ENCODE results near the gene RTF1. TPM values are rescaled to one million over a fixed set of nuclear protein-coding genes. Genes with fewer than 3 reads are reported as not detected.

Gene RTF1
- polyA plus RNA-seq, 1 experiment, result 40.8 TPM

DNA sequence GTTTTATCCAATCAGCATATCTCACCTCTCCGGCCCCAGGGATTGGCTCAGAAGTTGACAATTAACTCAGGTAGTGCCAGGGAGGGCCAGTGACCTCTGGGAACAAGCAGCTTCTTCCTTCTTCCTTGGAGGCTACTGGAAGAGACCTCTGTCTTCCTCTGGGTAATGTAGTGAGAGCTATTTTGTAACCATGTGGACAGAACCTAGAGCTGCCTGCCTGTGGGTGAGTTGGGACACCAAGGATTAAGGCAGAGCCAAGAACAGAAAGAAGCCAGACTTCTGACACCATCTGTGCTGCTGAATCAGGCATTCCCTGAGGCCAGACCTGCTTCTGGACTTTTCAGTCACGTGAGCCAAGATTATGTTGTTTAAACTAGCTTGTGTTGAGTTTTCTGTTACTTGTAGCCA is 8.7 kb upstream of the RTF1 start:
- Histone ChIP-seq H3K4me3 (ENCODE audit: low read depth, low read length) (no peak overlapping the region), H3K27me3 (ENCODE audit: control insufficient read depth, insufficient read depth, low read length) (no peaks in the 10 kb centered on the region), H3K9me3 (ENCODE audit: control insufficient read depth, insufficient read depth, low read length) (no peaks in the 10 kb centered on the region), H3K27ac (ENCODE audit: low read depth, low read length) (peak overlapping the region; percentile 21)
- POLR2A ChIA-PET, result interaction anchor here (0.9 kb wide), 1 partner anchor 18 kb away, joined by 3 read pairs; no protein-coding TSS in a partner anchor
- CTCF ChIA-PET, result no interaction called here
- TF ChIP-seq, protein P1, sequence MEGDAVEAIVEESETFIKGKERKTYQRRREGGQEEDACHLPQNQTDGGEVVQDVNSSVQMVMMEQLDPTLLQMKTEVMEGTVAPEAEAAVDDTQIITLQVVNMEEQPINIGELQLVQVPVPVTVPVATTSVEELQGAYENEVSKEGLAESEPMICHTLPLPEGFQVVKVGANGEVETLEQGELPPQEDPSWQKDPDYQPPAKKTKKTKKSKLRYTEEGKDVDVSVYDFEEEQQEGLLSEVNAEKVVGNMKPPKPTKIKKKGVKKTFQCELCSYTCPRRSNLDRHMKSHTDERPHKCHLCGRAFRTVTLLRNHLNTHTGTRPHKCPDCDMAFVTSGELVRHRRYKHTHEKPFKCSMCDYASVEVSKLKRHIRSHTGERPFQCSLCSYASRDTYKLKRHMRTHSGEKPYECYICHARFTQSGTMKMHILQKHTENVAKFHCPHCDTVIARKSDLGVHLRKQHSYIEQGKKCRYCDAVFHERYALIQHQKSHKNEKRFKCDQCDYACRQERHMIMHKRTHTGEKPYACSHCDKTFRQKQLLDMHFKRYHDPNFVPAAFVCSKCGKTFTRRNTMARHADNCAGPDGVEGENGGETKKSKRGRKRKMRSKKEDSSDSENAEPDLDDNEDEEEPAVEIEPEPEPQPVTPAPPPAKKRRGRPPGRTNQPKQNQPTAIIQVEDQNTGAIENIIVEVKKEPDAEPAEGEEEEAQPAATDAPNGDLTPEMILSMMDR (IDR thresholded peaks at IDR 0.05; ENCODE audit: low read depth, low read length), result no peak
- peak; percentile 50 for DNase-seq (ENCODE audit: low read depth, low spot score)

DNA sequence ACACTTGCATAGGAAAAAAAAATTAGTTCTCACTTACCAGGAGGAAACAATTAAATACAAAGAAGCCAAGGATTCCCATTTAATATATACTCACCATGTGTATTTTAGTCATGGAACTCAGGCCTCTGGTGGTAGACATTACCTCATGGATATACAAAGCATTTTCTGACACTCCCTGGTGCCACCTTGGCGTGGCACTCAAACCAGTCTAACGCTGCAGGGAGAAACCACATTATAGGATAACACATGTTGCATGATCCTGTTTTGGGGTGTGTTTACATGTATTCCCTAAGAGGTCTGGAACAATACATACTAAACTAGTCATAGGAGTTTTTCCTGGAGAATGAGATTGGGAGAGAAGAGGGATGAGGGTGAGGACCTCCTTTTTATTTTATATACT is 5.9 kb upstream of the RTF1 start:
- no peaks in the 10 kb centered on the region for H3K27me3 ChIP-seq (ENCODE audit: control insufficient read depth, insufficient read depth, low read length)
- H3K4me3 ChIP-seq (ENCODE audit: low read depth, low read length), result no peak overlapping the region
- TF ChIP-seq, protein P1 (IDR thresholded peaks at IDR 0.05; ENCODE audit: low read depth, low read length), result no peak
- H3K27ac ChIP-seq (ENCODE audit: low read depth, low read length), result no peak overlapping the region
- no peak for DNase-seq (ENCODE audit: low read depth, low spot score)
- H3K9me3 ChIP-seq (ENCODE audit: control insufficient read depth, insufficient read depth, low read length), result no peaks in the 10 kb centered on the region
- ChIA-PET POLR2A (no interaction called here), CTCF (no interaction called here)

DNA sequence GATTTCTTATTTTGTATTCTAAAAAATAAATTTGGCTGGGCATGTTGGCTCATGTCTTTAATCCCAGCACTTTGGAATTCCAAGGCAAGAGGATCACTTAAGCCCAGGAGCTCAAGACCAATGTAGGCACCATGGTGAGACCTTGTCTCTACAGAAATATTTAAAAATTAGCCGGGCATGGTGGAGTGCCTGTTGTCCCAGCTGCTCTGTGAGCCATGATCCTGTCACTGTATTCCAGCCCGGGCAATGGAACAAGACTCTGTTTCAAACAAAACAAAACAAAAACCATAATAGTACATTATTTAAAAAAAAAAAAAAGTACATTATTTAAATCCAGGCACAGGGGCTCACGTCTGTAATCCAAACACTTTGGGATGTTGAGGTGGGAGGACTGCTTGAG is 5.5 kb upstream of the RTF1 start:
- Histone ChIP-seq H3K9me3 (ENCODE audit: control insufficient read depth, insufficient read depth, low read length) (no peaks in the 10 kb centered on the region), H3K27me3 (ENCODE audit: control insufficient read depth, insufficient read depth, low read length) (no peaks in the 10 kb centered on the region), H3K4me3 (ENCODE audit: low read depth, low read length) (no peak overlapping the region), H3K27ac (ENCODE audit: low read depth, low read length) (no peak overlapping the region)
- POLR2A ChIA-PET, result no interaction called here
- no peak for DNase-seq (ENCODE audit: low read depth, low spot score)
- TF ChIP-seq, protein P1 (IDR thresholded peaks at IDR 0.05; ENCODE audit: low read depth, low read length), result no peak
- CTCF ChIA-PET, result no interaction called here

DNA sequence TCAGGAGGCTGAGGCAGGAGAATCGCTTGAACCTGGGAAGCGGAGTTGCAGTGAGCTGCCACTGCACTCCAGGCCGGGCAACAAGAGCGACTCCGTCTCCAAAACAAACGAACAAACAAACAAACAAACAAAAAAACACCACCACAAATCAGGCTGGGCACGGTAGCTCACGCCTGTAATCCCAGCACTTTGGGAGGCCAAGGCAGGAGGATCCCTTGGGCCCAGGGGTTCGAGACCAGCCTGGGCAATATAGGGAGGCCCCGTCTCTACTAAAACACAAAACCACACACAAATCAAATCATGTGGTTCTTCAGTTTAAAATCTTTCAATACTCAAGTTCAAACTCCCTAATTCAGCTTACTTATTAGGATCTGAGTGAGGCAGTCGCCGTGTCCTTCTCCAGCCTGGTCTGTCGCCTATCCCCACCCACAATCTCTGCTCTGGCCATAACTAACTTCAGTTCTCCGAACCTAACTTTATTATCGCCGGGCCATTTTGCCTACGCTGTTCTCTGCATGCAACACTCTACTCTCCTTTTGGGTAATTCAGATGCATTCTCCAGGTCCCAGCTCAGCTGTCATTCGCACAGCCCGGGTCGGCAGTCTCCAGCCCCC is 660 bp upstream of the RTF1 start:
- no peaks in the 10 kb centered on the region; the same call in 1 of the 2 replicates for H3K9me3 ChIP-seq (ENCODE audit: control insufficient read depth, insufficient read depth, low read length)
- TF ChIP-seq, protein P1 (IDR thresholded peaks at IDR 0.05; ENCODE audit: low read depth, low read length), result no peak
- no peaks in the 10 kb centered on the region for H3K27me3 ChIP-seq (ENCODE audit: control insufficient read depth, insufficient read depth, low read length)
- ChIA-PET POLR2A (no interaction called here), CTCF (no interaction called here)
- H3K27ac ChIP-seq (ENCODE audit: low read depth, low read length), result peak overlapping the region; percentile 21
- no peak for DNase-seq (ENCODE audit: low read depth, low spot score)
- H3K4me3 ChIP-seq (ENCODE audit: low read depth, low read length), result peak overlapping the region; percentile 92

DNA sequence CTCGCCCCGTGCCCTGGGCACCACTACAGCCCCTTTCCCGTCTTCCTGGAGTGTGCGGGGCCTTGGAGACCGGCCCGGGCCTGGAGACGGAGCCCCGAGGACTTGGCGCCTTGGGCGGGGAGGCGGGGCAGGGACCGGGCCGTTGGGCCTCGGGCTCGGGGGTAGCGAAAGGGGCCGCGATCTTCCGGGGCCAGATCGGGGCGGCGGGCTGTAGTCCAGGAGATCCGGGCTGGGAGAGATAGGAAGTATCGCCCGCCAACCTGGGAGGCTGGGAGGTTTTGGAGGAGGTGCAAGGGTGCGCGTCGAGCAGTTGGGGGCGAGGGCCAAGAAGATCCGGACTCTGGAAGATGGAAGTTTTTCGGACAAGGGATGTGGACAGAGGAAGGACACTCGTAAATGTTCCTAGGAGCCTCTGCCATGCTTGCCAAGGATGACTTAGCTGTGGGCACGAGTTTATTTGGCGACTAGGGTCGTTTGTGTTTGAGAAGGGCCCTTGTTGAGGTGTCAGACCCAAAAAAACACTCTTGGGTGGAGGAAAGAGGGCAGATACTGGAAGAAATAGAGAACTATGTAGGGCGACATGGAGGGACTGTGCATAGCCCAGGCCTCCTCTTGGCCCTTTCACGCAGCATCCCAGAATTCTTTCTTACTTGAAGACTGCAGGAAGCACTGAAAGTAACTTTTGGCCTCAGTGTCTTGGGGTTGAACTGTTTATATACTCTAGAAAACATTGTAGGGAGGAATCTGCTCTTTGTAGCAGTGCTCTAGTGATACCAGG is 712 bp downstream of the RTF1 start:
- Histone ChIP-seq H3K27me3 (ENCODE audit: control insufficient read depth, insufficient read depth, low read length) (no peaks in the 10 kb centered on the region), H3K4me3 (ENCODE audit: low read depth, low read length) (peak overlapping the region; percentile 77), H3K9me3 (ENCODE audit: control insufficient read depth, insufficient read depth, low read length) (no peaks in the 10 kb centered on the region; the same call in 1 of the 2 replicates), H3K27ac (ENCODE audit: low read depth, low read length) (peak overlapping the region; percentile 52)
- CTCF ChIA-PET, result no interaction called here
- TF ChIP-seq, protein P1 (IDR thresholded peaks at IDR 0.05; ENCODE audit: low read depth, low read length), result no peak
- no peak for DNase-seq (ENCODE audit: low read depth, low spot score)
- POLR2A ChIA-PET, result no interaction called here

Data from AG04450 (cell line).